NCI-H526 treated with DMSO at 0.1 percent for 48 hours (cell line): Measurements from ENCODE around the gene KLRC3.
"Not testable (repeated sequence)": the region's sequence is repeated elsewhere in the genome, so short reads cannot be mapped to it uniquely, and the experiment has no call there.

Source experiments
- DNase-seq: peaks from one replicate; lab custom pipeline; 2025; lab: John Stamatoyannopoulos, UW

The KLRC3 gene

DNA sequence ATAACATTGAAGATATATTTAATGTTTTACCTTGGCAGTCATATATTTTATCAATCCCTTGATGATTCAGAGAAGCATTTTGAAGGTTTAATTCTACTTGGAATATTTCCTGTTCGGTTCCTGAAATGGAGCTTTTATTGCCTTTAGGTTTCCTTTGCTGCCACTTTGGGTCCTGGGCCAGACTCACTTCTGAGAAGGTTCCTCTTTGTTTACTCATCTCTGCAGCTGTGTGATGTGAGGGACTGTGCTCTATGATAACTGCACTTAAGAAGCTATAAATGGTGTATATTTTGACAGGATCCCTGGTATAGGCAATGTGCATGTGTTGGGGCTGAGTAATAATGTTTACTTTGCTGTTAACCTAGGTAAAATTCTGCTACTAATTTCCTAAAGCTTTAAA is at the start of gene KLRC3:
Gene KLRC3, minus strand, starts transcription at position 262 of the 400 bp plus-strand sequence. Its CDS starts 45 bp downstream, at position 217.
- not testable (repeated sequence) for DNase-seq

DNA sequence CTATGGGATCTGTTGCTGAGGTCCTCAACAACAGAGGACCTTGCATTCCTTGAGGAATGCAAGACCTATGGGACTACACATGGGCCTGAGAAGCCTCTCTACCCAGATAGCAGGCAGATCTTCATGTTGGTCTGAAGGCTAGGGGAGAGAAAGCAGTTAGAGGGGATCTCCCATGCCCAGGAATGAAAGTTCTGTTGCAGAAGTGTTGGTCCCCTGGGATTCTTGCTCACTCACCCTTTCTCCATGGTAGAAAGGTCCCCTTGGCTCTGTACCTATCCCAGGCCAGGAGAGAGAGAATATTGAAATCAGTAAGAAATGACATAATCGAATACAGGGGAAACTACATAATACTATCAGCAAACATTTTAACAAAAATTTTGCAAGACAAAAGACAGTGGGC is 49.3 kb upstream of the KLRC3 start:
- no peak for DNase-seq

DNA sequence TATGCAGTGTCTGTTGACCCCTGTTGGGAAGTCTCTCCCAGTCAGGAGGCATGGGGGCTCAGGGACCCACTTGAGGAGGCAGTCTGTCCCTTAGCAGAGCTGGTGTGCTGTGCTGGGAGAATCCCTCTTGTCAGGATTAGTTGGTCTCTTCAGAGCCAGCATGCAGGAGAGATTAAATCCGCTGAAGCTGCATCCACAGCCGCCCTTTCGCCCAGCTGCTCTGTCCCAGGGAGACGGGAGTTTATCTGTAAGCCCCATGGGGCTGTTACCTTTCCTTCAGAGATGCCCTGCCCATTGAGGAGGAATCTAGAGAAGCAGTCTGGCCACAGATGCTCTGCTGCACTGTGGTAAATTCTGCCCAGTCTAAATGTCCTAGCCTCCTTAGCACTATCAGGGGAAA is 45.9 kb upstream of the KLRC3 start:
- no peak for DNase-seq

DNA sequence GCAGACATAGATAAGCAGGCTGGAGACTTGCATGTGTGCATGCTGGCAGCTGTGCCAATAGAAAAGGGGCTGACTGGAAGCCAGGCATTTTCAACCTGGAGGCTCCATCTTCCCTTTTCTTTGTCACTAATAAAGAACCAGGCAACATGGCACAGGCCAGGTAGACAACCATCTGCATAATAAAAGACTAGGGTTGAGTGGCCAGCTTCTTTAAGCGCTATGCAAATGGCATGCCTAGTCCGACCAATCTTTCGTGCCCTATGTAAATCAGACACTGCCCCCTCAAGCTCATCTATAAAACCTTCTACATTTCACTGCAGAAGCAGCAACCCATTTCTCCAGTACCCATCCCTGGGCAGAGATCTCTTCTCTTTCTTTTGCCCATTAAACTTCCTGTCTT is 37.4 kb upstream of the KLRC3 start:
- DNase-seq, result peak; percentile 27

DNA sequence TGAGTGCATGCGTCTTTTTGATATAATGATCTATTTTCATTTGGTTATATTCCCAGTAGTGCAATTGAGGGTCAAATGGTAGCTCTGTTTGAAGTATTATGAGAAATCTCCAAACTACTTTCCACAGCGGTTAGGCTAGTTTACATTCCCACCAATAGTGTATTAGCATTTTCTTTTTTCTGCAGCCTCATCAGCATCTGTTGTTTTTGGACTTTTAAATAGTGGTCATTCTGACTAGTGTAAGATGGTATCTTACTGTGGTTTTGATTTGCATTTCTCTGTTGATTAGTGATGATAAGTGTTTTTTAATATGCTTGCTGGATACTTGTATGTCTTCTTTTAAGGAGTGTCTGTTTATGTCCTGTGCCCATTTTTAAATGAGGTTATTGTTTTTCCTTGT is 36.5 kb upstream of the KLRC3 start:
- no peak for DNase-seq

DNA sequence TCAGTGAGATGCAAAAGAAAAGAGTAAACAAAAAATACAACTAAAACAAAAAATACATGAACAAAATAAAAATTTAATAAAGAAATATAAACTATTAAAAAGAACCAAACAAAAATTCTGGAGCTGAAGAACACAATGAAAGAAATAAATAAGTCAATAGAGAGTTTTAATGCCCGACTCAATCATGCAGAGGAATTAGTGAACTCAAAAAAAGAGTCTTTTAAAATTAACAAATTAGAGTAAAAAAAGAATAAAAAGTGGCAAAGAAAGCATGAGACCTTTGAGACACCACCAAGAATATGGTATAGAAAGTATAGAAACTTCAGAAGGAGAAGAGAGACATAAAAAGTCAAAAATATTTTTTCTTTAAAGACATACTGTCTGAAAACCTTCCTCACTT is 35.4 kb upstream of the KLRC3 start:
- DNase-seq, result no peak

DNA sequence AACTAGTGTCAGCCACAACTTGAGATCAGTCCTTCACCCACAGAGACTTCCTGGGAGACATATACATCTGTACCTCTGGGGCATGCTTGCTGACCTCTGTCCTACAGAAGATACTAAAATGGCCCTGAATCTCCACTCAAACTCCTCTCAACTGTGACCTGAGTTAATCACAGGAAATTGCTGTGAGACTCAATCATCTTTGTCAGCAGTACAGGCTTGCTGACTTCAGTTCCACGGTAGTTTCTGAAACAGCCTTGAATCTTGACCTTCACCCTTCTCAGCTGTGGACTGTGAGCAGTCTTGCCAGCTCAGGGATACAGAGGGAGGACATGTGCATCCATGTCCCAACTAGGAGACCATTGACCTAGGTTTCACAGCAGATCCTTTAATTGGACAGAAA is 34.1 kb upstream of the KLRC3 start:
- DNase-seq, result no peak

DNA sequence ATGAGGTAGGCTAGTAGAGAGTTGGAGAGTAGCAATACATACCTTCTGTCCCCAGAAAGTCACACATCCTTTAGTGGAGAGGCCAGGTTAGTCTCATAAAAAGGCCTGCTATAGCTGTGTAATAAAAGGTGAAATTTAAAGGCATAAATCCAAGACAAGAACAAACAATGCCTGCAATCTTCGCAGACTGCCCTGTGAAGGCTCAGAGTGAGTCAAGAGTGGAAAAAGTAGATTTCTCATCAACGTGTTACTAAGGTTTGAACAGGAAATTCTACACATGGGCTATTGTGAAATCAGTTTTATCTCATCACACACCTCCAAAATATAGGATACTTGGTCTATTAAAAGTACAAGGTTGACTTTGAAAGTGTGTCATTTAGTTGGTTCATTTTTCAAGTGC is 32.8 kb upstream of the KLRC3 start, which contains the start of gene KLRC1:
Gene KLRC1, minus strand, starts transcription at position 222 of the 400 bp plus-strand sequence. CDS start 2,221 bp downstream, outside the sequence.
- DNase-seq, result no peak

DNA sequence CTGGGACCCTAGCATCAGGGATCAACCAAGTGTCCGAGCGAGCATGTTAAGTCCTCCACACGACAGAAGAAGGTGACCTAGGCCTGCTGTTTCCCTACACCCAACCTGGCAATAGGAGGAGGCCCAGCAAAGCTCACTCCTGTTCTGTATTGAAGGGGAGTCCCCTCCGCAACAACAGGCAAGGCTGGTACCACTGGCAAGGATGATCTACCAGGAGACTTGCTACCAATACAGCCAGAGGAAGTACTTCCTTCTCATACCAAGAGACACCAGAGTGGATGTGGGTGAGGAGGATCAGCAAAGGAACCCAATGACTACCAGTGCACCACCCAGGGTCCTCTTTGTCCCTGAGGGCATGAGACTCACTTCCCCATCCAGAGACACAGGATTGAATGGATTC is 27.8 kb upstream of the KLRC3 start:
- no peak for DNase-seq

DNA sequence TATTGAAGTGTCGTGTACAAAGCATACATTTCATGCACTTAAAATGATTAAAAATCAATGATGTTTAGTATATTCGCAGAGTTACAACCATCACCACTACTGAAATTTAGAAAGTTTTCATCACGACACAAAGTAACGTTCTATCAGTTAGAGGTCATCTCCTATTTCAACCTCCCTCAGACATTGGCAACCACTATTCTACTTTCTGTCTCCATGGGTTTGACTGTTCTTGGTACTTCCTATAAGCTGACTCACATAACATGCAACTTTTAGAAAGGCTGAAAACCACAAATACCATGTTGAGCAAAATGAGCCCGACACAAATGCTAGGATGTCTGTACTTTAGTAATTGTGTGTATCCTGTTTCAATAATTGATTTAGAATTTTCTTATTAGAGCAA is 25.7 kb upstream of the KLRC3 start:
- not testable (repeated sequence) for DNase-seq

DNA sequence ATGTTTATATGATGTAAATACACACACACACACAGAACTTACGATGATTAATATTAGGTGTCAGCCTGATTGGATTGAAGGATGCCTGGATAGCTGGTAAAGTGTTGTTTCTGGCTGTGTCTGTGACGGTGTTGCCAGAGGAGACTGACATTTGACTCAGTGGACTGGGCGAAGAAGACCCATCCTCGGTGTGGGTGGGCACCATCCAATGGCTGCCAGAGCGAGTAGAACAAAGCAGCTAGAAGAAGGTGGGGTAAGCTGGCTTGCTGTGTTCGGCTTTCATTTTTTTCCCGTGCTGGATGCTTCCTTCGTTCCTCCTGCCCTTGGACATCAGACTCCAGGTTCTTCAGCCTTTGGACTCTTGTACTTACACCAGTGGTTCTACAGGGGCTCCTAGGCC is 20.7 kb upstream of the KLRC3 start:
- DNase-seq, result not testable (repeated sequence)

DNA sequence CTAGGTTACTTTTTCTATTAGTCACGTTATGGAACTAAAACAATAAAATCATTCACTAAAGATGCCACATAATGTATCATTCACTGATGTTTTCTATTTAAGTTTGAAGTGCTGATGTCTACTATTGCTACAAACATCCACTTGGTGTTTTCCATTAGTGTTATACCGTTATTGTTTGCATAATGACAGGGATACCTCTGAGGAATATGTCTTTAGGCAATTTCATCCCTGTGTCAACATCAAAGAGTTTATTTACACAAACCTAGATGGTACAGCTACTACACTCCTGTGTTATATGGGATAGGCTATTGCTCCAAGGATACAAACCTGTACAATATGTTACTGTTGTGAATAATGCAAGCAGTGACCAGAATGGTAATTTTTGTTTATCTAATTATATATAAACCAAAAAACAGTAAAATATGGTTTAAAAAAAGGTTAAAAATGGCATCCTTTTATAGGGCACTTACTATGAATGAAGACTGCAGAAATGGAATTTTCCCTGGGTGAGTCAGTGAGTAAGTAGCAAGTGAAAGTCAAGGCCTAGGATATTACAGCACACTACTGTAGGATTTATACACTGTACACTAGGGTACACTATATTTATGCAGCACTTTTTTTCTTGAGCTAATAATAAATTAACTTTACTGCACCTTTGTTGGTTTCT is 19.3 kb upstream of the KLRC3 start:
- DNase-seq, result peak; percentile 86

DNA sequence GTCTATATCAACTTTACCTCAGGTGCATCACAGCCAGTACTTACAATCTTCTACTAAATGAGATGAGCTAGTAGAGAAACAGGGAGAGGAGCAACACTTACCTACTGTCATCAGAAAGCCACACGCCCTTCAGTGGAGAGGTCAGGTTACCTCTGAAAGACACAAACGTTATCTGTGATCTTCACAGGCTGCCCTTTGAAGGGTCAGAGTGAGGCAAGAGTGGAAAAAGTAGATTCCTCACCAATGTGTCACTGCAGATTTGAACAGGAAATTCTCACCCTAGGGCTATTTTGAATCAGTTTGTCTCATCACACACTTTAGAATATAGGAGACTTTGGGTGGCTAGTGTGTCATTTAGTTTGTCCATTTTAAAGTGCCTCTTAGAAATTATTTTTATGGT is 17.2 kb upstream of the KLRC3 start:
- not testable (repeated sequence) for DNase-seq

DNA sequence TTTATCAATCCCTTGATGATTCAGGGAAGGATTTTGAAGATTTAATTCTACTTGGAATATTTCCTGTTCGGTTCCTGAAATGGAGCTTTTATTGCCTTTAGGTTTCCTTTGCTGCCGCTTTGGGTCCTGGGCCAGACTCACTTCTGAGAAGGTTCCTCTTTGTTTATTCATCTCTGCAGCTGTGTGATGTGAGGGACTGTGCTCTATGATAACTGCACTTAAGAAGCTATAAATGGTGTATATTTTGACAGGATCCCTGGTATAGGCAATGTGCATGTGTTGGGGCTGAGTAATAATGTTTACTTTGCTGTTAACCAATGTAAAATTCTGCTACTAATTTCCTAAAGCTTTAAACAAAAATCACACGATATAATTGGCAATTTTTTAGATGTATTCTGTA is 15.4 kb upstream of the KLRC3 start, which contains the start of gene KLRC2:
Gene KLRC2, minus strand, starts transcription at position 195 of the 400 bp plus-strand sequence. Its CDS starts 24 bp downstream, at position 171.
- not testable (repeated sequence) for DNase-seq

DNA sequence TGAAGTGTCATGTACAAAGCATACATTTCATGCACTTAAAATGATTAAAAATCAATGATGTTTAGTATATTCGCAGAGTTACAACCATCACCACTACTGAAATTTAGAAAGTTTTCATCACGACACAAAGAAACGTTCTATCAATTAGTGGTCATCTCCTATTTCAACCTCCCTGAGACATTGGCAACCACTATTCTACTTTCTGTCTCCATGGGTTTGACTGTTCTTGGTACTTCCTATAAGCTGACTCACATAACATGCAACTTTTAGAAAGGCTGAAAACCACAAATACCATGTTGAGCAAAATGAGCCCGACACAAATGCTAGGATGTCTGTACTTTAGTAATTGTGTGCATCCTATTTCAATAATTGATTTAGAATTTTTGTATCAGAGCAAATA is 10.2 kb upstream of the KLRC3 start:
- DNase-seq, result not testable (repeated sequence)

DNA sequence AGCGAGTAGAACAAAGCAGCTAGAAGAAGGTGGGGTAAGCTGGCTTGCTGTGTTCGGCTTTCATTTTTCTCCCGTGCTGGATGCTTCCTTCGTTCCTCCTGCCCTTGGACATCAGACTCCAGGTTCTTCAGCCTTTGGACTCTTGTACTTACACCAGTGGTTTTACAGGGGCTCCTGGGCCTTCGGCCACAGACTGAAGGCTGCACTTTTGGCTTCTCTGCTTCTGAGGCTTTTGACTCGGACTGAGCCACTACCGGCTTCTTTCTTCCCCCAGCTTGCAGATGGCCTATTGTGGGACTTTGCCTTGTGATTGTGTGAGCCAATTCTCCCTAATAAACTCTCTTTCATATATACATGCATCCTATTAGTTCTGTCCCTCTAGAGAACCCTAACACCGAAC is 5.5 kb upstream of the KLRC3 start:
- DNase-seq, result not testable (repeated sequence)

DNA sequence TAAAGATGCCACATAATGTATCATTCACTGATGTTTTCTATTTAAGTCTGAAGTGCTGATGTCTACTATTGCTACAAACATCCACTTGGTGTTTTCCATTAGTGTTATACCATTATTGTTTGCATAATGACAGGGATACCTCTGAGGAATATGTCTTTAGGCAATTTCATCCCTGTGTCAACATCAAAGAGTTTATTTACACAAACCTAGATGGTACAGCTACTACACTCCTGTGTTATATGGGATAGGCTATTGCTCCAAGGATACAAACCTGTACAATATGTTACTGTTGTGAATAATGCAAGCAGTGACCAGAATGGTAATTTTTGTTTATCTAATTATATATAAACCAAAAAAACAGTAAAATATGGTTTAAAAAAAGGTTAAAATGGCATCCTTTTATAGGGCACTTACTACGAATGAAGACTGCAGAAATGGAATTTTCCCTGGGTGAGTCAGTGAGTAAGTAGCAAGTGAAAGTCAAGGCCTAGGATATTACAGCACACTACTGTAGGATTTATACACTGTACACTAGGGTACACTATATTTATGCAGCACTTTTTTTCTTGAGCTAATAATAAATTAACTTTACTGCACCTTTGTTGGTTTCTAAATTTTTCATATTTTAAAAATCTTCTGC is 4.0 kb upstream of the KLRC3 start:
- peak; percentile 24 for DNase-seq

DNA sequence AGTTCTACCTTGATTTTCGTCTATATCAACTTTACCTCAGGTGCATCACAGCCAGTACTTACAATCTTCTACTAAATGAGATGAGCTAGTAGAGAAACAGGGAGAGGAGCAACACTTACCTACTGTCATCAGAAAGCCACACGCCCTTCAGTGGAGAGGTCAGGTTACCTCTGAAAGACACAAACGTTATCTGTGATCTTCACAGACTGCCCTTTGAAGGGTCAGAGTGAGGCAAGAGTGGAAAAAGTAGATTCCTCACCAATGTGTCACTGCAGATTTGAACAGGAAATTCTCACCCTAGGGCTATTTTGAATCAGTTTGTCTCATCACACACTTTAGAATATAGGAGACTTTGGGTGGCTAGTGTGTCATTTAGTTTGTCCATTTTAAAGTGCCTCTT is 1.8 kb upstream of the KLRC3 start:
- DNase-seq, result not testable (repeated sequence)

DNA sequence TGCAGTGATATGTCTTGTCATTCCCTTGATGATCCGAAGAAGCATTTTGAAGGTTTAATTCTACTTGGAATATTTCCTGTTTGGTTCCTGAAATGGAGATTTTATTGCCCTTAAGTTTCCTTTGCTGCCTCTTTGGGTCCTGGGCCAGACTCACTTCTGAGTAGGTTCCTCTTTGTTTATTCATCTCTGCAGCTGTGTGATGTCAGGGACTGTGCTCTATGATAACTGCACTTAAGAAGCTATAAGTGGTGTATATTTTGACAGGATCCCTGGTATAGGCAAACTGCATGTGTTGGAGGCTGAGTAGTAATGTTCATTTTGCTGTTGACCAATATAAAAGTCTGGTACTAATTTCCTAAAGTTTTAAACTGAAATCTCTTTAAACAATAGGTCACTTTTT is 11.0 kb downstream of the KLRC3 start, which contains the start of gene KLRC4:
Gene KLRC4, minus strand, starts transcription at position 366 of the 400 bp plus-strand sequence. Its CDS starts 182 bp downstream, at position 184.
- DNase-seq, result peak; percentile 27

DNA sequence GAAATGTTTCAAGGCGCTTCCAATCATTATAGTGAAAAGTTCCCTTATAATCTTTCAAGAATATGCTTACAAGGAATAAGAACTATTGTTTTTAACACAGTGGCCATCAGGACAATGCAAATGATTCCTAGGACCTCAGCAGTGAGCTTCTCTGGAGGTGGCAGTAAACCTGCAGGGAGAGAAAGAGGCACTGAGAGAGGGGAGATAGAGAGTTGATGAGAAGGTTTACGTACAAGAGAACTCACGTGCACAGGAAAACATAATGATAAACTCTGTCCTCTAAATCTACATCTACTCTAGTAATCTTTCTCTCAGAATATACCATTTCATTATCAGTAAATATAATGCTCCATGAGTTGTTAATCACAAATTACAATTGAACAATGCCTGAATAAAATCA is 11.6 kb downstream of the KLRC3 start:
- DNase-seq, result no peak

DNA sequence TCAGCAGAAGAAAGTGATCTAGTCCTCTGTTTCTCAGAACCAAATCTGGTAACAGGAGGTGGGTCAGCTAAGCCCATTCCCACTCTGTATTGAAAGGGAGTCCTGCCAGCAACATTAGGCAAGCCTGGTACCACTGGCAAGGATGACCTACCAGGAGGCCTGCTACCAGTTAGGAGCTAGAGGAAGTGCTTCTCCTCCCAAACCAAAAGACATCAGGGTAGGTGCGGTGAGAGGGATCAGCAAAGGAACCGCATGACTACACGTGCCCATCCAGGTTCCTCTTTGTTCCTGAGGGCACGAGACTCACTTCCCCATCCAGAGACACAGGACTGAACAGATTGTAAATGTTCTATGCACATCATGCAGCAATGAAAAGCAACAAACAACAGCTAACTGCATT is 13.7 kb downstream of the KLRC3 start:
- DNase-seq, result no peak

DNA sequence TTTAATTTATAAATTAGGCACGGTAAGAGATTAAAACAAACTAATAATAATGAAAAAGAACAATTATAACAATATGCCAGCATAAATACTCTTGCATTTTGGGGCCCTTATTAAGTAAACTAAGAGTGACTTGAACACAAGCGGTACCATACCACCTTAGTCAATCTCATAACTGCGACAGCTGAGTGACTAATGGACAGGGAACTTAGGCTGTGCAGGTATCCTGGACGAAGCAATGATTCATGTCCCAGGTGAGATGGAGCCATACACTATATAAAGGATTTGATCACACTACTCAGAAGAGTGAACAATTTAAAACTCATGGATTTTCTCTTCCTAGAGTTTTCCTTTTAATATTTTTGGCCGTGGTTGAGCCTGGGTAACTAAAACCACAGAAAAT is 15.1 kb downstream of the KLRC3 start:
- no peak for DNase-seq

DNA sequence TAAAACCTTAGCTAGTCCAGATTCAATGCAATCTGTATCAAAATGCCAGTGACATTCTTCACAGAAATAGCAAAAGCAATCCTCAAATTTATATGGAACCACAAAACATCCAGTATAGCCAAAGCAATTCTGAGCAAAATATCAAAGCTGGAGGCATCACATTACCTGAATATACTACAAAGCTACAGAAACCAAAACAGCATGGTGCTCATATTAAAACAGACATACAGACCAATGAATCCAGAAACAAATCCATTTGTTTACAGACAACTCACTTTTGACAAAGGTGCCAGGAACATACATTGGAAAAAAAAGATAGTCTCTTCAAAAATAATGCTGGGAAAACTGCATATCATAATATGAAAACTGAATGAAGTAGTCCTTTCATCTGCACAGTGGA is 15.6 kb downstream of the KLRC3 start:
- DNase-seq, result no peak
